ENCODE data around the gene LIMS1.
"Not testable (repeated sequence)": the region's sequence is repeated elsewhere in the genome, so short reads cannot be mapped to it uniquely, and the experiment has no call there.

- not testable (repeated sequence) for TF ChIP-seq CTCF (IDR thresholded peaks at IDR 0.05); EZH2 (IDR thresholded peaks at IDR 0.05; ENCODE audit: borderline replicate concordance, insufficient read depth, low read depth, low read length, poor library complexity, severe bottlenecking)
These were observed 144.0 kb downstream of the LIMS1 start for GRCh38 chr2:108678198-108678651.

Measured in B cell (primary cell).